AG04450 (cell line): ENCODE data around the gene UBE2L3. TPM values are rescaled to one million over a fixed set of nuclear protein-coding genes. Genes with fewer than 3 reads are reported as not detected.
A peak's percentile ranks its signal among the peaks of the same experiment; 100 is the strongest.

Experiments used
- CTCF ChIA-PET: fragments of 300-600, 350-600 bp; formaldehyde crosslinking; extraction: SDS; loops from one replicate; lab custom pipeline; 2022; ENCODE audit warnings: antibody characterized with exemption, inconsistent platforms; lab: Charles Lee
- POLR2A ChIA-PET: fragments of 350-600 bp; formaldehyde crosslinking; extraction: SDS; loops from one replicate; lab custom pipeline; 2021; ENCODE audit warnings: antibody characterized with exemption, inconsistent platforms; lab: Yijun Ruan, JAX
- DNase-seq: peaks from one replicate; pipeline ENCODE4 v3.0.0-alpha.2; 2011; ENCODE audit warnings: low read depth, low spot score
- H3K27ac ChIP-seq: one replicate; pipeline ENCODE4 v1.5.1; 2012; ENCODE audit warnings: low read depth, low read length, control low read depth
- H3K27me3 ChIP-seq: one replicate; pipeline ENCODE4 v1.6.0; 2012; ENCODE audit warnings: low read length; ENCODE audit not compliant: control insufficient read depth, insufficient read depth
- H3K4me3 ChIP-seq: 2 replicates; pipeline ENCODE4 v1.5.1; 2011; ENCODE audit warnings: mild to moderate bottlenecking, low read depth, low read length, control low read depth
- H3K9me3 ChIP-seq: 2 replicates; pipeline ENCODE4 v1.5.1; 2012; ENCODE audit warnings: low read length; ENCODE audit not compliant: control insufficient read depth, insufficient read depth
- CTCF ChIP-seq: IDR thresholded peaks from 2 replicates; pipeline ENCODE4 v1.5.1; 2011; ENCODE audit warnings: low read depth, low read length, control low read depth, inconsistent platforms
- polyA plus RNA-seq: library from polyadenylated mRNA; depleted of rRNA; stranded (reverse); fragments of >200 nt; gene quantifications from 2 replicates; pipeline ENCODE4 v1.2.3, GENCODE V29; 2011

UBE2L3 gene
- polyA plus RNA-seq, 1 experiment: 77.2 TPM

GRCh38 chr22:21623648-21623970 lies 56.1 kb downstream of the UBE2L3 start:
- H3K9me3 ChIP-seq: no peaks in the 10 kb centered on the region; the same call in 1 of the 2 replicates
- ChIA-PET CTCF (no interaction called here), POLR2A (no interaction called here)
- H3K27ac ChIP-seq: peak overlapping the region; percentile 39
- no peak overlapping the region for H3K4me3 ChIP-seq
- TF ChIP-seq CTCF: no peak
- no peak for DNase-seq
- H3K27me3 ChIP-seq: no peaks in the 10 kb centered on the region

GRCh38 chr22:21624120-21624879 lies 56.8 kb downstream of the UBE2L3 start:
- ChIA-PET CTCF (interaction anchor here (1.5 kb wide), 1 partner anchor 22 kb away, joined by 3 read pairs; no protein-coding TSS in a partner anchor), POLR2A (no interaction called here)
- Histone ChIP-seq H3K27me3 (no peaks in the 10 kb centered on the region), H3K27ac (peak overlapping the region; percentile 39), H3K4me3 (no peak overlapping the region), H3K9me3 (no peaks in the 10 kb centered on the region; the same call in 1 of the 2 replicates)
- no peak for DNase-seq
- peak; percentile 47 for TF ChIP-seq CTCF

GRCh38 chr22:21624880-21625791 lies 57.6 kb downstream of the UBE2L3 start:
- ChIA-PET POLR2A (interaction anchor here (0.6 kb wide), 1 partner anchor 19 kb away, joined by 4 read pairs; no protein-coding TSS in a partner anchor), CTCF (interaction anchor here (0.8 to 1.5 kb wide), 2 partner anchors 17 to 21 kb away, joined by 3 read pairs; partner anchors contain the start of gene SDF2L1)
- no peak for DNase-seq
- no peak for TF ChIP-seq CTCF
- no peaks in the 10 kb centered on the region; the same call in 1 of the 2 replicates for H3K9me3 ChIP-seq
- no peaks in the 10 kb centered on the region for H3K27me3 ChIP-seq
- H3K4me3 ChIP-seq: no peak overlapping the region
- peak overlapping the region; percentile 39 for H3K27ac ChIP-seq

GRCh38 chr22:21626073-21626734 lies 58.7 kb downstream of the UBE2L3 start:
- Histone ChIP-seq H3K9me3 (no peaks in the 10 kb centered on the region; the same call in 1 of the 2 replicates), H3K27ac (no peak overlapping the region), H3K4me3 (no peak overlapping the region), H3K27me3 (no peaks in the 10 kb centered on the region)
- no peak for TF ChIP-seq CTCF
- POLR2A ChIA-PET: no interaction called here
- CTCF ChIA-PET: interaction anchor here (0.8 kb wide), 1 partner anchor 16 kb away, joined by 3 read pairs; the partner anchor contains the start of gene SDF2L1
- DNase-seq: no peak
